ENCODE results near the gene APBA2. TPM values are rescaled to one million over a fixed set of nuclear protein-coding genes. Genes with fewer than 3 reads are reported as not detected.

Gene APBA2
- total RNA-seq, 1 experiment from 2014 or later: 0.31 TPM

DNA sequence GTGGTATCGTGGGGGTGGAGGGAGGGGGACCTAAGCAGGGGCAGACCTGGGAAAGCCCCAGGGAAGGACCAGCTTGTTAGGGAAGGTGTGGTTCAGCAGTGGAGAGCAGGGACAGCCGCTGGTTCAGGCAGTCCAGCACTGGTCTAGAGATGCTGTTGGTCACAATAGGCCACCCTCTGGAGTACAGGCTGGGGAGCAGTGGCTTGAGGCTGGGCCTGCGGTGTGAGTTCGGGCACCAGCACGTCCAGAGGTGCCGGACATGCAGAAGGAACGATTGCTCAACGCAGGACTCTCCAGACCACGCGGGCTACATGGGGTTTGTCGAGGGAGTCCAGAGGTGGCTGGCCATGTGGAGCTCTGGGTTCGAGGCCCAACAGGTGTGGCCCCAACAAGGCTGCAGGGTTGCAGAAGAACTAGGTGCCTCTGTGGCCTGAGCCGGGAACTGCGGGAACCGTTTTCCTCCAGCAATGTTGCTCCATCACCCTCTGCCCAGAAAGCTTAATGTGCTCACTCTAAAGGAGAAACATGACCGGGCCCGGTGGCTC is 143.9 kb downstream of the APBA2 start:
- H3K27ac ChIP-seq (ENCODE audit: low read length): no peak overlapping the region
- no peaks in the 10 kb centered on the region for H3K27me3 ChIP-seq (ENCODE audit: control insufficient read depth, insufficient read depth, low read length)
- ATAC-seq (no peak), DNase-seq (ENCODE audit: low read depth, low spot score) (no peak)
- H3K36me3 ChIP-seq (ENCODE audit: control insufficient read depth, insufficient read depth, low read length): no peaks in the 10 kb centered on the region
- no peaks in the 10 kb centered on the region for H3K9me3 ChIP-seq (ENCODE audit: control insufficient read depth, insufficient read depth, low read depth, low read length)
- TF ChIP-seq SIN3A (IDR thresholded peaks at IDR 0.05; ENCODE audit: borderline replicate concordance, insufficient read depth, low read depth, low read length): no peak
- no peak for TF ChIP-seq TCF7L2 (IDR thresholded peaks at IDR 0.05; ENCODE audit: low read depth, low read length)
- TF ChIP-seq POLR2AphosphoS5 (IDR thresholded peaks at IDR 0.05; ENCODE audit: low read depth, low read length): no peak
- TF ChIP-seq, protein P1, sequence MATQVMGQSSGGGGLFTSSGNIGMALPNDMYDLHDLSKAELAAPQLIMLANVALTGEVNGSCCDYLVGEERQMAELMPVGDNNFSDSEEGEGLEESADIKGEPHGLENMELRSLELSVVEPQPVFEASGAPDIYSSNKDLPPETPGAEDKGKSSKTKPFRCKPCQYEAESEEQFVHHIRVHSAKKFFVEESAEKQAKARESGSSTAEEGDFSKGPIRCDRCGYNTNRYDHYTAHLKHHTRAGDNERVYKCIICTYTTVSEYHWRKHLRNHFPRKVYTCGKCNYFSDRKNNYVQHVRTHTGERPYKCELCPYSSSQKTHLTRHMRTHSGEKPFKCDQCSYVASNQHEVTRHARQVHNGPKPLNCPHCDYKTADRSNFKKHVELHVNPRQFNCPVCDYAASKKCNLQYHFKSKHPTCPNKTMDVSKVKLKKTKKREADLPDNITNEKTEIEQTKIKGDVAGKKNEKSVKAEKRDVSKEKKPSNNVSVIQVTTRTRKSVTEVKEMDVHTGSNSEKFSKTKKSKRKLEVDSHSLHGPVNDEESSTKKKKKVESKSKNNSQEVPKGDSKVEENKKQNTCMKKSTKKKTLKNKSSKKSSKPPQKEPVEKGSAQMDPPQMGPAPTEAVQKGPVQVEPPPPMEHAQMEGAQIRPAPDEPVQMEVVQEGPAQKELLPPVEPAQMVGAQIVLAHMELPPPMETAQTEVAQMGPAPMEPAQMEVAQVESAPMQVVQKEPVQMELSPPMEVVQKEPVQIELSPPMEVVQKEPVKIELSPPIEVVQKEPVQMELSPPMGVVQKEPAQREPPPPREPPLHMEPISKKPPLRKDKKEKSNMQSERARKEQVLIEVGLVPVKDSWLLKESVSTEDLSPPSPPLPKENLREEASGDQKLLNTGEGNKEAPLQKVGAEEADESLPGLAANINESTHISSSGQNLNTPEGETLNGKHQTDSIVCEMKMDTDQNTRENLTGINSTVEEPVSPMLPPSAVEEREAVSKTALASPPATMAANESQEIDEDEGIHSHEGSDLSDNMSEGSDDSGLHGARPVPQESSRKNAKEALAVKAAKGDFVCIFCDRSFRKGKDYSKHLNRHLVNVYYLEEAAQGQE (IDR thresholded peaks at IDR 0.05; ENCODE audit: insufficient read depth in 1 of 2, low read depth in 2 of 2, low read length in 1 of 2): no peak
- TF ChIP-seq, protein P2, sequence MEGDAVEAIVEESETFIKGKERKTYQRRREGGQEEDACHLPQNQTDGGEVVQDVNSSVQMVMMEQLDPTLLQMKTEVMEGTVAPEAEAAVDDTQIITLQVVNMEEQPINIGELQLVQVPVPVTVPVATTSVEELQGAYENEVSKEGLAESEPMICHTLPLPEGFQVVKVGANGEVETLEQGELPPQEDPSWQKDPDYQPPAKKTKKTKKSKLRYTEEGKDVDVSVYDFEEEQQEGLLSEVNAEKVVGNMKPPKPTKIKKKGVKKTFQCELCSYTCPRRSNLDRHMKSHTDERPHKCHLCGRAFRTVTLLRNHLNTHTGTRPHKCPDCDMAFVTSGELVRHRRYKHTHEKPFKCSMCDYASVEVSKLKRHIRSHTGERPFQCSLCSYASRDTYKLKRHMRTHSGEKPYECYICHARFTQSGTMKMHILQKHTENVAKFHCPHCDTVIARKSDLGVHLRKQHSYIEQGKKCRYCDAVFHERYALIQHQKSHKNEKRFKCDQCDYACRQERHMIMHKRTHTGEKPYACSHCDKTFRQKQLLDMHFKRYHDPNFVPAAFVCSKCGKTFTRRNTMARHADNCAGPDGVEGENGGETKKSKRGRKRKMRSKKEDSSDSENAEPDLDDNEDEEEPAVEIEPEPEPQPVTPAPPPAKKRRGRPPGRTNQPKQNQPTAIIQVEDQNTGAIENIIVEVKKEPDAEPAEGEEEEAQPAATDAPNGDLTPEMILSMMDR (IDR thresholded peaks at IDR 0.05): no peak
- no peak overlapping the region for H3K4me3 ChIP-seq (ENCODE audit: low read depth in 2 of 2, low read length in 2 of 2)
- in situ Hi-C loops (cut with HindIII; ENCODE audit: low pct_unique_long_range_greater_than_20kb, low sequenced_read_pairs) (no loop called here), intact Hi-C loops (cut with micrococcal nuclease; ENCODE audit: unreplicated experiment) (no loop called here)
- ChIA-PET CTCF (no interaction called here), POLR2A (interaction anchor here (0.5 kb wide), 1 partner anchor 32 kb away, joined by 4 read pairs; no protein-coding TSS in a partner anchor)
- no TSS peak for BruUV-seq (replicated peaks)
- H3K4me1 ChIP-seq (ENCODE audit: control insufficient read depth, insufficient read depth, low read length): no peaks in the 10 kb centered on the region

DNA sequence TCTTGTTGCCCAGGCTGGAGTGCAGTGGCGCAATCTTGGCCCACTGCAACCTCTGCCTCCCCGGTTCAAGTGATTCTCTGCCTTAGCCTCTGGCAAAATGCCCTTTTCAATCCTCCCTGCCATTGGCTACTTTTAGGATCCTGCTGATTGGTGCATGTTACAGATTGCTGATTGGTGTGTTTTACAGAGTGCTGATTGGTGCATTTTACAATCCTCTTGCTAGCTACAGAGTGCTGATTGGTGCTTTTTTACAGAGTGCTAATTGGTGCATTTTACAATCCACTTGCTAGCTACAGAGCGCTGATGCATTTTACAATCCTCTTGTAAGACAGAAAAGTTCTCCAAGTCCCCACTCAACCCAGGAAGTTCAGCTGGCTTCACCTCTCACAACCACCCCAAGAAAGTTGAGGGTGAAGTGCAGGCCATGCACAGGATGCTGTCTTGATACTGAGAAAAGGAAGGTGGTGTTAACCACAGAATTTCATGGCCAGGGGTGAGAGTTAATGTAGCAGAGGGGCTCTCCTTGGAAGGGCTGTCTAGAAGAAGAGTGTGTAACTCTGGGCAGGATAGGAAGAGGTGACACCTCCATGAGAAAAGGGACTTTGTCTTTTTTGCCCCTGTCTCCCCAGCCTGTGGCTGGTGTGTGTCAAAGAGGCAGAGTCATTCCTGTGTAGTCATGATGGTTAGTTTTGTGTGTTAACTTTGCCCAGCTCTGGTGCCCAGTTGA is 145.9 kb downstream of the APBA2 start:
- no peak overlapping the region for H3K4me3 ChIP-seq (ENCODE audit: low read depth in 2 of 2, low read length in 2 of 2)
- H3K36me3 ChIP-seq (ENCODE audit: control insufficient read depth, insufficient read depth, low read length): no peaks in the 10 kb centered on the region
- in situ Hi-C loops (cut with HindIII; ENCODE audit: low pct_unique_long_range_greater_than_20kb, low sequenced_read_pairs) (no loop called here), intact Hi-C loops (cut with micrococcal nuclease; ENCODE audit: unreplicated experiment) (no loop called here)
- no peaks in the 10 kb centered on the region for H3K27me3 ChIP-seq (ENCODE audit: control insufficient read depth, insufficient read depth, low read length)
- TF ChIP-seq SIN3A (IDR thresholded peaks at IDR 0.05; ENCODE audit: borderline replicate concordance, insufficient read depth, low read depth, low read length) (no peak), POLR2AphosphoS5 (IDR thresholded peaks at IDR 0.05; ENCODE audit: low read depth, low read length) (no peak), TCF7L2 (IDR thresholded peaks at IDR 0.05; ENCODE audit: low read depth, low read length) (no peak)
- TF ChIP-seq, protein P2 (IDR thresholded peaks at IDR 0.05): no peak
- TF ChIP-seq, protein P1 (IDR thresholded peaks at IDR 0.05; ENCODE audit: insufficient read depth in 1 of 2, low read depth in 2 of 2, low read length in 1 of 2): no peak
- ATAC-seq (no peak), DNase-seq (ENCODE audit: low read depth, low spot score) (no peak)
- no peak overlapping the region for H3K27ac ChIP-seq (ENCODE audit: low read length)
- no peaks in the 10 kb centered on the region for H3K4me1 ChIP-seq (ENCODE audit: control insufficient read depth, insufficient read depth, low read length)
- no TSS peak for BruUV-seq (replicated peaks)
- POLR2A ChIA-PET: no interaction called here
- CTCF ChIA-PET: no interaction called here
- no peaks in the 10 kb centered on the region for H3K9me3 ChIP-seq (ENCODE audit: control insufficient read depth, insufficient read depth, low read depth, low read length)
